Progenitor cell of endocrine pancreas (in vitro differentiated cells): ENCODE measurements around the gene PHOX2B. TPM values are rescaled to one million over a fixed set of nuclear protein-coding genes. Genes with fewer than 3 reads are reported as not detected.

ENCODE experiments used
- DNase-seq: peaks from one replicate; pipeline ENCODE4 v3.0.0; 2021; ENCODE audit warnings: low spot score; ENCODE audit not compliant: unreplicated experiment
- H3K27ac Mint-ChIP-seq: 2 replicates; pipeline ENCODE4 v1.8.0; 2021; ENCODE audit warnings: mild to moderate bottlenecking, moderate library complexity, mixed read lengths
- H3K27me3 Mint-ChIP-seq: 2 replicates; pipeline ENCODE4 v1.8.0; 2021; ENCODE audit warnings: mixed read lengths
- H3K36me3 Mint-ChIP-seq: 2 replicates; pipeline ENCODE4 v1.8.0; 2022; ENCODE audit warnings: mixed read lengths; ENCODE audit not compliant: insufficient read depth
- H3K4me1 Mint-ChIP-seq: 2 replicates; pipeline ENCODE4 v1.8.0; 2021; ENCODE audit warnings: low read depth, mixed read lengths
- H3K4me3 Mint-ChIP-seq: 2 replicates; pipeline ENCODE4 v1.8.0; 2021; ENCODE audit warnings: low read depth, mild to moderate bottlenecking, moderate library complexity, mixed read lengths
- H3K9me3 Mint-ChIP-seq: 2 replicates; pipeline ENCODE4 v1.8.0; 2021; ENCODE audit warnings: low read depth, mixed read lengths
- CTCF ChIP-seq: fragments of 200-600 bp; sonication (generic); IDR thresholded peaks from one replicate; pipeline ENCODE4 v1.5.0; 2021; ENCODE audit warnings: antibody characterized with exemption, mild to moderate bottlenecking; ENCODE audit not compliant: unreplicated experiment
- total RNA-seq: library from RNA; stranded (reverse); gene quantifications from 2 replicates; pipeline ENCODE4 v1.2.1, GENCODE V29; 2021

Gene PHOX2B
- total RNA-seq, 1 donor from 2014 or later, result not detected

- H3K4me1 Mint-ChIP-seq, result no peaks in the 10 kb centered on the region
- H3K27ac Mint-ChIP-seq, result no peak overlapping the region
- H3K36me3 Mint-ChIP-seq, result no peaks in the 10 kb centered on the region
- no peak for TF ChIP-seq CTCF
- H3K27me3 Mint-ChIP-seq, result peaks cover 79% of the 10 kb centered on the region
- no peak for DNase-seq
- no peak overlapping the region for H3K4me3 Mint-ChIP-seq
- H3K9me3 Mint-ChIP-seq, result no peaks in the 10 kb centered on the region
Measured at GRCh38 chr4:41763729-41764128, 15.2 kb upstream of the PHOX2B start.

- Mint-ChIP-seq H3K4me1 (no peaks in the 10 kb centered on the region), H3K27ac (no peak overlapping the region), H3K9me3 (no peaks in the 10 kb centered on the region), H3K4me3 (no peak overlapping the region), H3K27me3 (peaks cover 84% of the 10 kb centered on the region), H3K36me3 (no peaks in the 10 kb centered on the region)
- TF ChIP-seq CTCF, result no peak
- DNase-seq, result no peak
Measured at GRCh38 chr4:41758884-41759283, 10.4 kb upstream of the PHOX2B start.

GRCh38 chr4:41757521-41758156 is 9.1 kb upstream of the PHOX2B start:
- Mint-ChIP-seq H3K27me3 (peaks cover 84% of the 10 kb centered on the region), H3K9me3 (no peaks in the 10 kb centered on the region), H3K36me3 (no peaks in the 10 kb centered on the region), H3K27ac (no peak overlapping the region), H3K4me3 (no peak overlapping the region), H3K4me1 (no peaks in the 10 kb centered on the region)
- DNase-seq, result no peak
- TF ChIP-seq CTCF, result no peak

GRCh38 chr4:41753942-41754341 is 5.4 kb upstream of the PHOX2B start:
- Mint-ChIP-seq H3K9me3 (no peaks in the 10 kb centered on the region), H3K4me1 (no peaks in the 10 kb centered on the region), H3K27ac (no peak overlapping the region), H3K36me3 (no peaks in the 10 kb centered on the region), H3K27me3 (peaks cover 94% of the 10 kb centered on the region), H3K4me3 (no peak overlapping the region)
- no peak for DNase-seq
- TF ChIP-seq CTCF, result no peak

- no peak overlapping the region for H3K27ac Mint-ChIP-seq
- peaks cover 99% of the 10 kb centered on the region for H3K27me3 Mint-ChIP-seq
- DNase-seq, result no peak
- no peaks in the 10 kb centered on the region for H3K36me3 Mint-ChIP-seq
- H3K4me1 Mint-ChIP-seq, result peaks cover 1% of the 10 kb centered on the region
- no peak for TF ChIP-seq CTCF
- H3K9me3 Mint-ChIP-seq, result no peaks in the 10 kb centered on the region
- no peak overlapping the region for H3K4me3 Mint-ChIP-seq
Measured at GRCh38 chr4:41752081-41752836, 3.7 kb upstream of the PHOX2B start.
